Embryonic facial prominence (tissue), 1 donor: ENCODE measurements around the gene SGMS1.
"Not testable (repeated sequence)": the region's sequence is repeated elsewhere in the genome, so short reads cannot be mapped to it uniquely, and the experiment has no call there.

ENCODE experiments used
- DNase-seq: peaks from one replicate; pipeline ENCODE4 v3.0.0-alpha.2; 2016; ENCODE audit errors: extremely low spot score

The SGMS1 gene

GRCh38 chr10:50538555-50539398 is 85.0 kb downstream of the SGMS1 start:
- no peak for DNase-seq

DNA sequence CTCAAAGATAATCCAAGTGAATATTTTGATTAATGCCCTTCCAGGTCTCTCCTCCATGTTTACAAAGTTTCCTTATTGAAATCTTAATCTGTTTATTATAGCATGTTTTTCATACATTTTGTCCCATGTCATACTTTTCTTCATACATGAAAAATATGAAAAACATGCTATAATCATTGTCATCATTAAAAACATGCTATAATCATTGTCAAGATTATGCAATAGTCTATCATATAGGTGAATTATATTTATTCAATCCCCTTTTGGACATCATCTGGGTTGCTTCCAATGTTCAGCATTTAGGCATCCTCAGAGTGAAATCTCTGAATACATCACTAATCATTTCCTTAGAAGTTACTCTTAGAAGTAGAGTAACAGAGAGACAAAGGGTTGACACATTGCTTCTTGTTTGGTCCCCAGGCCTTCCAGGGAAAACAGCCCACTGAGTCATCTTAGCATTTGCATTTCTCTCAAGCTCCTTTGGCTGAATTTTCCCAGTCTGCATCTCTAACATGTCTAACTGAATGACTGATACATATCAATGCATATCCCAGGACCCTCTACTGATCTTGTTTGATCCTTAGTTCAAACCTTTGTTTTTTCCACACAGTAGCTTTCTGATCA is 87.0 kb downstream of the SGMS1 start:
- DNase-seq: no peak

- not testable (repeated sequence) for DNase-seq
Measured at GRCh38 chr10:50534748-50535376, 88.9 kb downstream of the SGMS1 start.

DNA sequence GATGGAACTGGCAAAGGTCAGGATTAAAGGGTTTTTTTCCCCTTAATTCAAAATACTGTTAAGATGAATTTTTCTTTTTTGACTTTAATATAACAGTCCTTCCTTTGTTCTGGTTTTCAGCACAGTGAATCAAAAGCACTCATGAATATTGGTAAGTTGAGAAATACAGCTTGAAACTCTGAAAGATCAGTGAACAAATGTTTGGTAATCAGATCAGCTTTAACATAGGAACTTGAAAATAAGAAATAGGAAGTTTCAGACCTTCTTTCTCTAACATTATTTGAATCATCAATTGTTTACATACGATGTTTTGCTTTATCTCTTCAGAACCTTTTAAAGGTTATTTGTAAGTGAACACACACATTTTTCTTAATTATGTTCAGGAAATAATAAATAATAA is 90.5 kb downstream of the SGMS1 start:
- no peak for DNase-seq

DNA sequence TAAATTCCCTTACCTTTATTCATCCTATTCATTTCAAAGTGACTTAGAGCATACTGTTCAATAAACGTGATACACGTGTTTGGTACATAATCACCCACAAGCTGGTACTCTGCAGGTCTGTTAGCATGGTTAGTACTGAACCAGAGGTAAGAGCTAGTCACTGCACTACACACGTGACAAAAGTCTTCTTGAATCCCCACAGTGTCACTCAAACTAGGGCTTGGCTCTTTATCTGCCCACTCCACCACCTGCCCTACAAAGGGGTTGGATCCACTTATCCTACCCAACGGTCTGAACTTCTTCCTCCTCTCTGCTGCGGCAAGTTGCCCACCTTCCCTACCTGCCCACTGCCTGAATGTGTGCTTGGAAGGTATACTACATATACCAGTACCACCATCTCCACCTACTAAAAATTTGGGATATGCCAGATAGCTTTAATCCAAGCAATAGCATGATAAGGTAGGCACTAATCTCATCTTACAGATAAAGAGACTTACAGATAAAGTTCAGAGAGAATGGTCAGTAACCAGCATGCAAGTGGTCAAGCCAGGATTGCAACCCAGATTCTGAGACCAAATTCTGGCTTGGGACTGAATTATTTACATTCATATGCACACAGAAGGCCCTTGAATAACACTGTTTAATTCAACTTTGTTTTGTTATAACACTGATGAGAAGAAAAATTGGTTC is 92.2 kb downstream of the SGMS1 start:
- no peak for DNase-seq

DNA sequence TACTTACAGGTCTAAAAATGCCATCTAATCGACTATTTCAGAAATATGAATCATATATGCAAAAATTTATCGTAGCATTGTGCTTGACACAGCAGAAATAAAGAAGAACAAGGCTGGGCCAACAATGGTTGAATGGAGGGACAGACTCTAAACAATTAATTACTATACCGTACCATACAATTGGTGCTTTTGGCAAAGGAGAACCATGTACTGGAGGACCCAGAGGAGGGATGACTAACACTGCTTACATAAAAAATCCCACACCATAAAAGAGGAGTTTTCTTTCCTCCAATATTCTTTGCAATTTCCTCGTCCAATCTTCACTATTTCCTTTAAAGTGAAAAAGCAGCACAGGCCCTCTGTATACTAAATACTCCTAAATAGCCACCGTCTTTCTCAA is 94.1 kb downstream of the SGMS1 start:
- no peak for DNase-seq

- no peak for DNase-seq
Measured at GRCh38 chr10:50528206-50528605, 95.5 kb downstream of the SGMS1 start.

GRCh38 chr10:50527442-50528043 is 96.2 kb downstream of the SGMS1 start:
- DNase-seq: no peak

DNA sequence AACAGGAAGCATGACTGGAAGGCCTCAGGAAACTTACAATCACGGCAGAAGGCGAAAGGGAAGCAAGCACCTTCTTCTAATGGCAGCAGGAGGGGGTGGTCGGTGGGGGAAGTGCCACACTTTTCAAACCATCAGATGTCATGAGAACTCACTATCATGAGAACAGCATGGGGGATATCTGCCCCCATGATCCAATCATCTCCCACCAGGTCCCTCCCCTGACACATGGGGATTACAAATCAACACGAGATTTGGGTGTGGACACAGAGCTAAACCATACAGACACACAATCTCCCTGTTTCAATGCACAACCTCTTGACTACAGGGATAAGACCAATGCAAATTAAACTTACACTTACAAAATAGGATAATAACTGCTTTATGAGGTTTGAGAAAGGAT is 97.6 kb downstream of the SGMS1 start:
- no peak for DNase-seq

- DNase-seq: no peak
Measured at GRCh38 chr10:50523357-50523756, 100.4 kb downstream of the SGMS1 start.

- no peak for DNase-seq
Measured at GRCh38 chr10:50522908-50523307, 100.8 kb downstream of the SGMS1 start.

- DNase-seq: no peak
Measured at GRCh38 chr10:50520115-50520514, 103.6 kb downstream of the SGMS1 start.

GRCh38 chr10:50517626-50518025 is 106.1 kb downstream of the SGMS1 start:
- DNase-seq: no peak

- no peak for DNase-seq
Measured at GRCh38 chr10:50516171-50516570, 107.6 kb downstream of the SGMS1 start.

DNA sequence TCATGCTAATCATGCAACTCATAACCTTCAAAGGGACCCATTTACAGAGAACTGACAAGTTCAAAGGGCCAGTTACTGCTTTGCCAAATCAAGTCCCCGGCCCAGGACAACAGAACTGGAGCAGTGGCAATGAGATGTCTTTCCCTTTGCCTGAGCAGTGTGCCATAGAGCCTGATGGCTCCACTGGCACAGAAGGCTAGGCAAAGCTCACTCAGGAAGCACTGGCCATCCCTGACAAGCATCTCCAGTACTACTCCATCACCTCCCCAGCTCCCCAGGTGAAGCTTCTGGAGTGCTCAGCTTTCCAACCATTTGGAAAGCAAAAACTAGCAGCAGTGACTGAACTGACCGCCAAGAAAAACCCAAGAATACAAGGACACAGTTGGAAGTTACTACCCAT is 108.3 kb downstream of the SGMS1 start:
- no peak for DNase-seq

- DNase-seq: no peak
Measured at GRCh38 chr10:50514995-50515394, 108.8 kb downstream of the SGMS1 start.

- DNase-seq: no peak
Measured at GRCh38 chr10:50513956-50514355, 109.8 kb downstream of the SGMS1 start.

DNA sequence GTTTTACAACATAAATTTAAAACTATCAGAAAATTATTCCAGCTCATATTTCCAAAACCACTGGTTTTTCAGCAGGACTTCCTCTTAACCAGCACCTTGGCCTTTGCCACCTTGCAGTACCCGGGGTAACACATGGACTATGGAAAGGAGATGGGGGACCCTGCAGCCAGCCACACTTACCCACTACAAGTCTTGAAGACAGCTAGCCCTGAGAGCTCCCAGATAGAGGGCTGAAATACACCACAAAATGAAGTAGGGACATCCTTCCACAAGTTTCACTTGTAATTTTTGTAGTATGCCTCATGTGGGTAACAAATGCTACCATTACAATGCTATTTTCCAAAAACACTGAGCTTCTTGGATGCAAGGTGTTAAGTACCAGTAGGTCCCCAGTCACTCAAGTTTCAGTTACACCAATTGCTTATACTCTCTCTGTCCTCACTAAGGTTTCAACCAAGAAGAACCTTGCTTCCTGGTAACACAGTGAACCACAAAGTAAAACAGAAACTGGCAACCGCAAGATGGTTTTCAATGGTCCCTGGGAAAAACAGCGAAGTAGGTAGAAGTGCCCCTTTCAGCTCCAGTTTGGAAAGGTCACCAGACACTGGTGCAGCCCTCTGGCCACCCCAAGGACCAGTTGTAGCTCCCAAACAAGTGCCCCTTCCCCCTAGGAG is 110.9 kb downstream of the SGMS1 start:
- DNase-seq: no peak

DNA sequence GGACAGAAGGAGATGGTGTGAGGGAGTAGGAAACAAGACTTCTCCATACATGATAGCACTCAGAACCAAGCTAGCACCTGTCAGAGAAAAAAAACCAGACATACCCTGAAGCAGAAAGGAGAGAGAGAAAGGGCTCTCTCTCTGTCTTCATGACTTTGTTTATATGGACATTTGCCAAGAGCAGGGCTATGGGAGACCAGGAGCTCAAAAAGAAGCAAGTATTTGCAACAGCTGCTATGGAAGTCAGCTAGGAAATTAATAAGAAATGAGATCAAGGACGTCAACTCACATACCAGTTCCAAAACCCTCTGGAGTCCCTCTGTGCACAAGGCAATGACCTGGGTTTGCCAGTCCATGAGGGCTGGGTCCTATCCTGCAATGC is 111.6 kb downstream of the SGMS1 start:
- DNase-seq: no peak

DNA sequence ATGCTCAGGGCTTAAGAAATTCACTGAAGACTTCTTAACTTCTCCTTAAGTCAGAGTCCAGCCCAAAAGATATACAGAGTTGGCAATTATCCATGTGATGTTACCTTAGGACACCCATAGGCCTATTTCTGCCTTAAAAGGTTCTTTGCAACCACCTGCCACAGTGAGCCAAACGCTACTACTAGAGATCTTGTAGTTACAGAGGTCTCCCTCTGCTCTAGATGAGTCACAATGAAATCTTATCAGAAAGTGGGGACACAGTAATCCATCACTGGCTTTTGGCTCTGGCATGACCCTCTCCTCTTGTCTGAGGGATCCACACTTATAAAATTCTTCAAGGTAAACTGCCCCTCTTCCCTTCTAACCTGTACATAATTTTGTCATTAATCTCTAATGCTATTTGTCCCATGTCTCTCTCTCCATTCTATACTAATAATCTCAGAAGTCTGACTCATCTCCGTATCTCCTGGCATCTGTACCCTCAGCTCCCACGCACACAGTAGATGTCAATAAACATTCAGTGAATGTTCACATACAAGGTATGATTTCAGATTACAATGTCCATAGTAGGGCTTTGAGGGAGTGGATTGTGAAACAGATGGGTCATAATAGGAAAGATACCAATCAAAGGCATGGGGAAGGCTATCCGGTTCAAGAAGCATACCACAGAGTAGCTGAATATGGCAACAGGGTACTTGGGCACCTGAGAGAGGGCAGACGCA is 112.1 kb downstream of the SGMS1 start:
- no peak for DNase-seq
